SU-DHL-6 (cell line): ENCODE data around the gene POM121L2.

ENCODE experiments used
- H2AFZ ChIP-seq: fragments of 200-600 bp; sonication (generic); 2 replicates; pipeline ENCODE4 v1.6.1; 2014; ENCODE audit warnings: low read depth, mild to moderate bottlenecking, moderate library complexity, mixed read lengths, antibody characterized with exemption, low read length; ENCODE audit not compliant: severe bottlenecking
- H3F3A ChIP-seq: fragments of 200-600 bp; shearing (Covaris generic); 2 replicates; pipeline ENCODE4 v1.6.0; 2016; ENCODE audit warnings: antibody characterized with exemption, mild to moderate bottlenecking; ENCODE audit not compliant: insufficient read depth
- H3K27ac ChIP-seq: fragments of 200-600 bp; sonication (generic); 2 replicates; pipeline ENCODE4 v1.5.1; 2016; ENCODE audit warnings: low read depth, mild to moderate bottlenecking, low read length, moderate library complexity, mixed read lengths
- H3K27me3 ChIP-seq: fragments of 200-600 bp; sonication (generic), shearing (Covaris generic); 2 replicates; pipeline ENCODE4 v1.6.0; 2014; ENCODE audit warnings: mild to moderate bottlenecking, low read length
- H3K36me3 ChIP-seq: fragments of 200-600 bp; sonication (generic); 2 replicates; pipeline ENCODE4 v1.6.1; 2014; ENCODE audit warnings: mild to moderate bottlenecking, low read length, mixed read lengths
- H3K4me2 ChIP-seq: fragments of 300-600, 200-600 bp; shearing (Covaris generic), sonication (generic); 2 replicates; pipeline ENCODE4 v1.6.0; 2014; ENCODE audit warnings: low read length, low read depth, mild to moderate bottlenecking; ENCODE audit not compliant: poor library complexity, severe bottlenecking
- H3K4me3 ChIP-seq: fragments of 200-600 bp; sonication (generic); 2 replicates; pipeline ENCODE4 v1.5.1; 2014; ENCODE audit warnings: antibody characterized with exemption, low read length, mild to moderate bottlenecking, mixed read lengths; ENCODE audit not compliant: insufficient read depth, poor library complexity, severe bottlenecking
- H3K79me2 ChIP-seq: fragments of 200-600 bp; sonication (generic); 2 replicates; pipeline ENCODE4 v1.6.1; 2014; ENCODE audit warnings: mild to moderate bottlenecking, low read length, moderate library complexity; ENCODE audit not compliant: insufficient read depth
- H3K9ac ChIP-seq: fragments of 200-600 bp; sonication (generic); 2 replicates; pipeline ENCODE4 v1.7.0; 2014; ENCODE audit warnings: mild to moderate bottlenecking, low read length
- H3K9me2 ChIP-seq: fragments of 200-600 bp; sonication (generic); replicated peaks from 2 replicates; pipeline ENCODE4 v1.6.1; 2014; ENCODE audit warnings: low read length; ENCODE audit not compliant: insufficient read depth
- H3K9me3 ChIP-seq: fragments of 200-600 bp; sonication (generic); 2 replicates; pipeline ENCODE4 v1.6.1; 2014; ENCODE audit warnings: low read length, mixed read lengths; ENCODE audit not compliant: insufficient read depth
- H4K20me1 ChIP-seq: fragments of 200-600 bp; sonication (generic); 2 replicates; pipeline ENCODE4 v1.6.1; 2014; ENCODE audit warnings: low read depth, mild to moderate bottlenecking, antibody characterized with exemption, low read length, moderate library complexity, mixed read lengths
- CTCF ChIP-seq: fragments of 200-600 bp; sonication (generic); IDR thresholded peaks from one replicate; pipeline ENCODE4 v1.5.1; 2017; ENCODE audit warnings: antibody characterized with exemption, mild to moderate bottlenecking, low read length, moderate library complexity; ENCODE audit not compliant: insufficient read depth, poor library complexity, severe bottlenecking
- EZH2phosphoT487 ChIP-seq: fragments of 200-600 bp; sonication (generic), shearing (Covaris generic); conservative IDR thresholded peaks from 2 replicates; pipeline ENCODE4 v1.6.1; 2018; ENCODE audit warnings: mild to moderate bottlenecking, antibody characterized with exemption, low read length, moderate library complexity, mixed read lengths

Gene POM121L2

GRCh38 chr6:27332692-27333641, 20.9 kb upstream of the POM121L2 start:
- H2AFZ ChIP-seq, result peak overlapping the region; percentile 5
- no peak overlapping the region for H3K4me3 ChIP-seq
- no peak for TF ChIP-seq CTCF
- no peak for TF ChIP-seq EZH2phosphoT487
- H4K20me1 ChIP-seq, result no peaks in the 10 kb centered on the region
- H3K79me2 ChIP-seq, result no peaks in the 10 kb centered on the region
- no peaks in the 10 kb centered on the region for H3K9me2 ChIP-seq
- no peaks in the 10 kb centered on the region for H3K9me3 ChIP-seq
- H3K27ac ChIP-seq, result no peak overlapping the region
- no peak overlapping the region for H3K9ac ChIP-seq
- H3K36me3 ChIP-seq, result no peaks in the 10 kb centered on the region
- no peaks in the 10 kb centered on the region for H3K27me3 ChIP-seq
- no peaks in the 10 kb centered on the region for H3F3A ChIP-seq
- H3K4me2 ChIP-seq, result no peak overlapping the region

- H3K9ac ChIP-seq, result no peak overlapping the region
- no peaks in the 10 kb centered on the region for H3K36me3 ChIP-seq
- no peak overlapping the region for H3K4me2 ChIP-seq
- H3K27me3 ChIP-seq, result no peaks in the 10 kb centered on the region
- no peaks in the 10 kb centered on the region for H3K9me3 ChIP-seq
- H3K79me2 ChIP-seq, result no peaks in the 10 kb centered on the region
- no peak overlapping the region for H3K4me3 ChIP-seq
- no peak overlapping the region for H3K27ac ChIP-seq
- no peaks in the 10 kb centered on the region for H4K20me1 ChIP-seq
- no peaks in the 10 kb centered on the region for H3K9me2 ChIP-seq
- no peak for TF ChIP-seq EZH2phosphoT487
- TF ChIP-seq CTCF, result no peak
- H2AFZ ChIP-seq, result no peak overlapping the region
- H3F3A ChIP-seq, result no peaks in the 10 kb centered on the region
Observed at GRCh38 chr6:27327023-27327738, 15.1 kb upstream of the POM121L2 start.

- H3K27me3 ChIP-seq, result no peaks in the 10 kb centered on the region
- H3K9me3 ChIP-seq, result no peaks in the 10 kb centered on the region
- no peaks in the 10 kb centered on the region for H3F3A ChIP-seq
- no peak overlapping the region for H3K9ac ChIP-seq
- no peak overlapping the region for H3K4me3 ChIP-seq
- no peaks in the 10 kb centered on the region for H3K79me2 ChIP-seq
- H3K27ac ChIP-seq, result no peak overlapping the region
- H2AFZ ChIP-seq, result no peak overlapping the region
- no peak for TF ChIP-seq CTCF
- no peak for TF ChIP-seq EZH2phosphoT487
- H4K20me1 ChIP-seq, result no peaks in the 10 kb centered on the region
- no peak overlapping the region for H3K4me2 ChIP-seq
- no peaks in the 10 kb centered on the region for H3K9me2 ChIP-seq
- H3K36me3 ChIP-seq, result no peaks in the 10 kb centered on the region
Observed at GRCh38 chr6:27321901-27322300, 9.8 kb upstream of the POM121L2 start.
